Umbilical cord (tissue), 2 donors: ENCODE results near the gene METTL8. TPM values are rescaled to one million over a fixed set of nuclear protein-coding genes. Genes with fewer than 3 reads are reported as not detected.
"Not testable (repeated sequence)": the region's sequence is repeated elsewhere in the genome, so short reads cannot be mapped to it uniquely, and the experiment has no call there.

Experiments used
- DNase-seq: peaks from one replicate; pipeline ENCODE4 v3.0.0-alpha.2; 2015; ENCODE audit warnings: low spot score
- total RNA-seq: library from RNA; depleted of rRNA; stranded (reverse); fragments of >200 nt; gene quantifications from one replicate; pipeline ENCODE4 v1.2.3, GENCODE V29; 2014; ENCODE audit warnings: low replicate concordance; ENCODE audit not compliant: insufficient read depth

METTL8 gene
- total RNA-seq, 1 donor from 2014 or later = 12.3 TPM

DNA sequence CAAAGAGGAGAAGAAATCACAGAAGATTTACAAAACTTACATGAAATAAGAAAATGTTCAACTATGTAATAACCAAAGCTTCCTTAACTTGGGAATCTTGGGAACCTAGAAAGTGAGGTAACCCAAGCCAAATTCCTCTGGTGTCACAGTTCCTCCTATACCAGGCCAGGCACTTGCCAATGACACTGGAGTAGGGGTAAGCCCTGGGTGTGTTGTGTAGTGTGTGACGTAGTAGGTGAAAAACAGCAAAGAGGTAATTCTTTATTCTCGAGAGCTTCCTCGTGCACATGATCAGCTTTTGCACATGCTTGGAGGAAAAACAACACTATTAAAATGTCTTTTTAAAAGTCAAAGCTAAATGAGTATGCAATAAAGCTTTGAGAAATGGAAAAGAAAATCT lies 118.0 kb downstream of the METTL8 start:
- no peak for DNase-seq

GRCh38 chr2:171312182-171312581 lies 121.6 kb downstream of the METTL8 start:
- DNase-seq = not testable (repeated sequence)

DNA sequence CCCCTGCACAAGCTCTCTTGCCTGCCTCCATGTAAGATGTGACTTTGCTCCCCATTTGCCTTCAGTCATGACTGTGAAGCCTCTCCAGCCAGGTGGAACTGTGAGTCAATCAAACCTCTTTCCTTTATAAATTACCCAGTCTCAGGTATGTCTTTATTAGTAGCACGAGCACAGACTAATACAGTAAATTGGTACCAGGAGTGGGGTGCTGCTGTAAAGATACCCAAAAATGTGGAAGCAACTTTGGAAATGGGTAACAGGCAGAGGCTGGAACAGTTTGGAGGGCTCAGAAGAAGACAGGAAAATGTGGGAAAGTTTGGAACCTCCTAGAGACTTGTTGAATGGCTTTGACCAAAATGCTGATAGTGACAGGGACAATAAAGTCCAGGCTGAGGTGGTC lies 122.2 kb downstream of the METTL8 start:
- DNase-seq = not testable (repeated sequence)

DNA sequence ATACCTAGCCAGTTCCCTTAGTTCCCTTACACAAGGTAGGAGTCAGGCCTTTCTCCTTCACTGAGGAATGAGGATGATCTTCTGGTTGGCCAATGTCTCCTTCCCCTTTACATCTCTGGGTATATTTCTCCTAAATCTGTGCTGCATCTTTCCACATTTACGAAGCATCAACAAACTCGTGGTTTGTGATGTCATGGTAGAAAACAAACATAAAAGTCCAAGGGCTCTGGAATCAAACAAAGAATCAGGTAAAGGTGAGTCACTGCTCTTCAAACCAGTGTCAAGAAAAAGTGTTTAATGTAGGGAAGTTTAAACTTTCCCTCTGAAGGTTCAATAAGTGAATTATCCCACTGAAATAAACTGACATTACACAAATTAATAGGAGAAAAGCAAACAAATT lies 122.9 kb downstream of the METTL8 start:
- DNase-seq = no peak

GRCh38 chr2:171309455-171310286 lies 124.1 kb downstream of the METTL8 start:
- no peak for DNase-seq

- no peak for DNase-seq
These were observed 125.3 kb downstream of the METTL8 start for GRCh38 chr2:171308280-171309054.

DNA sequence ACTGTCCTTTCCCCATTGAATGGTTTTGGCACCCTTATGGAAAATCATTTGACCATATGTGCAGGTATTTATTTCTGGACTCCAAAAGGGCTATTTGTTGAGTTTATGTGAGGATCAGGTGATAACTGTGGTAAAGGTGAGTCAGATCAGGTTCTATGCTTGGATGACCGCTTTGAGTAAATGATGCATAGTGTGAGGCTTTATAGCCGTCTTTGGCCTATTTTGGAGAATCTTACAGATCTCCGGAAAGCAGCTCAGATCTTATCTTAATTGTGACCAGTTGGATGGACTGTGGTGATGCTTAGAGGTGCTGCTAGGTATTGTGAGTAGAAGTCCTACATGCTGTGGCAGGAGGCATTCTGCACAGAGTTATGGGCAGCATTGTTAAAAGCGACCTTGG lies 126.2 kb downstream of the METTL8 start:
- DNase-seq = no peak

DNA sequence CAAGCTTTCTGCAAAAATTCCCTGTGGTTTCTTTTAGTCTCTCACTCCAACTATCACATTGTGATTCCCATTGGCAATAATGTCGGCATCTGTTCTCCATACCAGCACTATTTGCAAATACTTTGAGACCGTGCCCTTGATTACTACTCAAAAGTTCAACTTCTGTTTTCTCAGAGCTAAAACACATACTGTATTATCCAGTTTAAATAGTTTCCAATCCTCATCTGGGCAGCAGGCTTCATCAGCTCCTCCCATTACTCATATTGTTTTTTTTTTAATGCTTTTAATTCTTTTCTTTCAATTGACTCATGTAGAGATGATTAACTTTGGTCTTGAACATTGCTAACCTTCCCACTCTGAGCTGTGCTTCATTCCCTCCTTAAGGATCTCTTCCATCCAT lies 135.8 kb downstream of the METTL8 start:
- DNase-seq = no peak

- DNase-seq = no peak
These were observed 139.2 kb downstream of the METTL8 start for GRCh38 chr2:171294608-171295007.

GRCh38 chr2:171293661-171294060 lies 140.1 kb downstream of the METTL8 start:
- no peak for DNase-seq

GRCh38 chr2:171289991-171290390 lies 143.8 kb downstream of the METTL8 start:
- DNase-seq = no peak

DNA sequence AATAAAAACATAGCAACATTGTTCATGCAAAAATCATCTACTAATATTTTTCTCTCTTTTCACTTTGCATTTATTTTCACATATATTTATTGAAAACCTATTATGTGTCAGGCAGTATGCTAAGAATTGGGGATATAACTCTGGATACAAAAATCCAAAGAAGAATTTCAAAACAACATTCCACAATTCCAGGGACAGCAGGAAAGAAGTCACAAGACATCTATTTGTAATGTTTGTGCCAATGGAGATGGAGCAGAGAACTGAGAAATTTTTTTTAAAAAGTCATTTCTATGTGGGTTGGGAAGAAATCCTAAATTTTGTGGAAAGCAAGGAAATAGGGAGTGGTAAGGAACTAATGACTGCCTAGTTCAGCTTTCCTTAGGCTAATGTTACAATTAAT lies 144.5 kb downstream of the METTL8 start:
- DNase-seq = no peak

DNA sequence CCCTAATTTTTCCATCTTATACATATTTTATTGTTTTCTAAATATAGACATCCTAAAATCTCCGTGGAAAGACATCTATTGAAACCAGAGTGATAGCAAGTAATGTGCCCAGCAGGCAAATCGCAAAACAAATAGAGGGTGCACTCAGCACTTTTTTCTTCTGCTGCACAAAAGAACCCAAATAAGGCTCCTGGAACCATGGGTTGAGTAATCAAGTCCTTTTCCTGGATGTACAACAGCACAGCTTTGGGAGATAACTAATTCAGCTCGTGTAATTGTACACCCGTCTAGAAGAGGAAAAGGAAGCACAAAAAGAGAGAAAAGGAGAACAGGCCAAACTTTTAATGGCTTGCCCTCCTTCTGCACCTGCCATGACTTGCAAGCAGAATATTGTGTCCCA lies 146.2 kb downstream of the METTL8 start:
- no peak for DNase-seq

GRCh38 chr2:171287036-171287571 lies 146.7 kb downstream of the METTL8 start:
- no peak for DNase-seq

DNA sequence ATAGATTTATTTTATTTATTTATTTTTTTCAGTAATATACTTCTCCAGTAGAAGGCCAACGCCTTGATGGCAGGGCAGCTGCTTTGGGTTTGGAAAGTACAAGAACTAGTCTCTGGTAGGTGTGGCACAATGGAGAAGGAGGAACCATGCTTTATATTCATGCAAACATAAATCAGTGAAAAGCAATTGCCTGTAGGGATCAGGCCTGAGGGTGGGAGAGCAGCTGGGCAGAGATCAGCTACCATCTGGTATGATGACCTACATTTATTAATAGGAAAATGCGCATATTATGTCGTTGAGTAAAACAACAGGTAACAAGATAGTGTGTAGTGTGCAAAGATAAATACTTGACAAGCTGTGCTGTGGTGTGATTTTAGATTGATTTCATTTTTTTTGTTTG lies 152.7 kb downstream of the METTL8 start:
- DNase-seq = no peak

GRCh38 chr2:171279983-171280790 lies 153.6 kb downstream of the METTL8 start:
- no peak for DNase-seq

GRCh38 chr2:171274757-171275156 lies 159.0 kb downstream of the METTL8 start:
- DNase-seq = no peak

DNA sequence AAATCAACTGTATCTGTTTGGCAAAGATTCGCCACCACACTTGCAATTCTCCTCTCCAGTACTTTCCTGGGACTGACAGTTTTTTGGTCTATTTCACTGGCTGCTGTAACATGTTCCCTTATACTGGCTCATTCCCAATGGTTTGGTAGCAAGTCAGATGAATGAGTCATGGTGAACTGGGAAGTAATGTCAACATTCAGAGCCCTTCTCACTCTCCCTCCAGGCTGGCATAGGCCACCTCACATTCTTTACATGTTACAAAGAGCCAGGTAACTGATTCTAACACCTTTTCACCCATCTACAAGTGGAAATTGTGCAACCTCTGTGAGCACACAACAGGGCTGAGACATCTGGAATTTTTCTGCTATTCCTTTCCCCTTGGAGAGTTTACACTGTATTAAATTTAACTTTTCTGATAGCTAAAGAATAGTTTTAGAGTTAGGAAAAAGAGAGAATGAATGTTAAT lies 161.8 kb downstream of the METTL8 start:
- peak; percentile 42 for DNase-seq

DNA sequence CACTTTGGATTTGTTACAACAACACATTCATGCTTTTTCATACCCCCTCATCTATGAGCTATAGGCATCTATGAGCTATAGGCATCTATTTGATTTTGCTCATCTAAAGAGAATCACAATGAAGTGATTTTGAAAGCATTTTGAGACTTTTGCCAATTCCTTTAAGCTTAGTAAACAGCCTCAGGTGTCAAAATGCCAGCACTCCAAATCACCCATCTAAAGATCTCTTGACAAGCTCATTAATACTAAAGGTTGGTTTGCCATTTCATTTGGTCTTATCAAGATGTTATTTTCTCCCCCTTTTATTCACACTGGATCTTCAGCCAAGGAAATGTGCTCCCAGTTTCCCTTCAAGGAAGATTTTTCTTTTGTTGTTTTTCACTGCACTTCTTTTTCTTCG lies 162.4 kb downstream of the METTL8 start:
- DNase-seq = no peak

- DNase-seq = no peak
These were observed 165.7 kb downstream of the METTL8 start for GRCh38 chr2:171267855-171268629.
